T follicular helper cell (primary cell): ENCODE data around the gene ADGRV1.

Source experiments
- DNase-seq: peaks from one replicate; pipeline ENCODE4 v3.0.0-alpha.2; 2020; ENCODE audit warnings: low read depth

ADGRV1 gene

GRCh38 chr5:91106842-91107511 lies 548.4 kb downstream of the ADGRV1 start:
- DNase-seq = no peak

- no peak for DNase-seq
These were observed 551.0 kb downstream of the ADGRV1 start for GRCh38 chr5:91109634-91110033.

DNA sequence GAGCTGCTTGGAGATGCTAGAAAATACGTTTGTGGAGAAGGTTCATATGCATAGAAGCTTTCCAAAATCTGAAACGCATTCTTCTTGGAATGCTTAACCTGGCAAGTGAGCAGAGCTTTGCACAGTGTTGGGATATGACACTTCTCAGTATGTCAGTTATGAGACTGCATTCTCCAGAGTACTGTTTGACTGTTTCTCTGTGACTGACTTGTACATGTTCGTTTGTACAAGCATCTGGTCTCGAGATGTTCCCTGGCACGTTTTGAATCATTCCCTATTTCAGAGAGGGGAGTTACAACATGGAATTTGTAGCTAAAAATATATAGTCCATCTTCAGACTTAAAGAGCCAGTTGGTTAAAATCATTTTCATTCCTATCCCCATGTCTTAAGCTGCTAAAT lies 552.1 kb downstream of the ADGRV1 start:
- no peak for DNase-seq

GRCh38 chr5:91111473-91112238 lies 553.1 kb downstream of the ADGRV1 start:
- DNase-seq = no peak

- DNase-seq = no peak
These were observed 556.1 kb downstream of the ADGRV1 start for GRCh38 chr5:91114658-91115057.

DNA sequence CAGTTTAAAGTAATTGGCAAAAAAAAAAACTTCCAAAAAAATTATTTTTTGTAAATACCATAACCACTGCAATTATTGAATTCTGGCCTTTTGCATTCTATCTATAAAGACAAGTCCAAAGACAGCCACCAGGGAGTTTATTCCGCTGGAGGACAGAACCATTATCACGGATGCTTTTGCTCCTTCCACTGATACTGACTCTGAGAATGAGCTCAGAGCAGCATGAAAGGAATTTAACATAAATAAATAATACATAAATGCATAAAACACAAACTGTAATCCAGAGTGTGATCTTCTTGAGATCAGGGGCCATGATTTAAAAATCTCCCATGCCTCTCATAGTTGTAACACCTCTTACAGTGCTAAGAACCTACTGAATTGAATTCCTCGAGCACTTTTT lies 559.8 kb downstream of the ADGRV1 start:
- DNase-seq = no peak

DNA sequence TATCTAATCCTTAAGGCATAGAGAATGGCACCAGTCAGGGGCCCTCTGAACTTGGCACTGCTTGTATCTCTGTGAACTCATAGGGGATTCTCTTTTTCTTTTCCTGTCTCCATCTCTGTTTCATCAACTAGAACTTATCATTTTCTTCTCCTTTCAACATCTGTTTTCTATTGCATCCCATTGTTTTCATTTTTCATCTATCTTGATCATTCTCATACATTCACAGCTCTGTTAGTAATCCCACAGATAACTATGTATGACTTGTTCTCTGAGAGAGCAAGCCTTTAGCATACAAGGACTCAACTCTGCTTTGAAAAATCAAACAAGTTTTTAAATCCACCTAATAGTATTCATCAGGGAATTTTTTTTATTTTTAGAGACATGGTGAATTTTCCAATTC lies 560.2 kb downstream of the ADGRV1 start:
- no peak for DNase-seq

- no peak for DNase-seq
These were observed 560.6 kb downstream of the ADGRV1 start for GRCh38 chr5:91119217-91119616.

DNA sequence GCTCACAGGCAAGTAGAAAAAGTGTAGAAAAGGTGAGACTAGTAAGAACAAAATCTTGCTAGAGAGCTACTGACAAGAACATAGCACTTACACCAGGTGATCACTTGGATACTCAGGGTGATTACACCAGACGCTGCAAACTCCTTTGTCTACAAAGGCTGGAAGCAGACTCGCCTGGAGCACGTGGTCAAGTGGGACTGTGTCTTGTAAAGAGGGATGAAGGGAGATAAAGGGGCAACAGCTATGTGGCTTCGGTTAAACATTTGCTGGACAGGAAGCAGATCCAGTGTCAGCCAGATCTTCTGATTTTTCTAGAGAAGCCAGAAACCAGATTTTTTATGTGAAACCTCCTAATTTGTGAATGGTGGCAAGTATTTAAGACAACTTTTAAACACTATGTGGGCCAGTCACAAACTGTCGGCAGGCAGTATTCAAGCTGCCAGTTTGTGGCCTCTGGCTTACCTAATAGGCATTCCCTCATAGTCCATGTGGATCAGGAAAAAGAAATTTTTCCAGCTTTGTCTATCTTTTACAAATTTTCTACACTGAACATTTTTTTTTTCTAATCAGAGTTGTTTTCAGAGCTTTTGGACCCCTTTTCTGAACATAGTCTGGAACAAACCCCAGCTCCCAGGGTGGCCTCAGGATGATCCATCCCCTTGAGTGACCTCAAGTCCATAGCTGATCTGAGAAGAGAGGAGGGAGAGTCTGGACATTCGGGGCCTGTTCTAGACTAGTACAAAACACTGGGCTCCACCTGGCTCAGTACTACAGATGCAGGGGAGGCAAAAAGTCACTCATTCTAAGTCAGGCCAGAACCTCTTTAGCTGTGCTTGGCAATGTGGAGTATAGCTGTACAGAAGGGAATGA lies 561.6 kb downstream of the ADGRV1 start:
- no peak for DNase-seq

DNA sequence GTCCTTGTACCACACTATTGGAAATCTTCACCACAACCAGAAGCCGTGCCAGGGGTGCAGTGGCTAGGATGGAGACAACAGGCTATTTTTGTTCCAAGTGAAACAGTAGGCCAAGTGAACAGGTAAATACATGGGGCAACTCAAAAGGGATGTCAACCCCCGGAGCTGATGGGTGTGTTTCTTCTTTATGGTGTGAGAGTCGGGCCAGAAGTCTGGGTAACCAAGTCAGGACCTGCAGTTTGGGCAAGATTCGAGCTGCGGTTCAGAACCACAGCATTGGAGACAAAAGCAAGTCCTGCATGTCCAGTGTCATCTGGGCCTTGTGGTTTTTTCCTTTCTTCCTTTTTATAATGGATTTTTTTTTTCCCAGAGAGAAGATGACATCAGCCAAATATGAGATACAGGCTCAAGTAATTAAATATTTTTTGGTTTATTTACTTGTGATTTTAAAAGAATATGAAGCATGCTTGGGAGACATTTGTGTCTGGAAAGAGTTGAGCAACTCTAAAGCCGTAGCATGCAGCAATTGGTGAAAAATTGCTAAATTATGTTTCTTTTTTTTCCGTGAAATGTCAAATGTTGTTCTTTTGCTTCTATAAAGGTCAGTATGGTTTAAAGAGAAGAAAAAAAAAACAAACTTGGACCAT lies 562.9 kb downstream of the ADGRV1 start:
- DNase-seq = no peak

GRCh38 chr5:91122651-91123050 lies 564.1 kb downstream of the ADGRV1 start:
- DNase-seq = no peak

- DNase-seq = no peak
These were observed 564.7 kb downstream of the ADGRV1 start for GRCh38 chr5:91123291-91123690.

DNA sequence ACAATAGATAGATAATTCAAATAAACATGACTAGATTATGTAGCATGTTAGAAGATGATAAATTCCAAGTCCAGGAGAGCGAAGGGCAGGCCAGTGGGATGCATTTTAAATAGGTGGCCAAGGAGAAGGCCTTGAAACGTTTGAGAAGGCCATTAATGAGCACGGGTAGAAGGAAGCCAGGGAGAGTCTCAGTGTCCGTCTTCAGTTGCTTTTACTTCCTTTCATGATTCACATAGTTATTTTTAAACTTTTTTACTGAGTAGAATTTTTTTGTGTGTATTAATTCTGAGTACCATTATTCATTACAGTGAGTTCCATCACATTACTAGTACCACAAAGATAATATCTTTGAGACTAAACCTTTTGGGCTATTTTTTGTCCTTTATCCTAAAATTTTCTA lies 565.3 kb downstream of the ADGRV1 start:
- DNase-seq = no peak

DNA sequence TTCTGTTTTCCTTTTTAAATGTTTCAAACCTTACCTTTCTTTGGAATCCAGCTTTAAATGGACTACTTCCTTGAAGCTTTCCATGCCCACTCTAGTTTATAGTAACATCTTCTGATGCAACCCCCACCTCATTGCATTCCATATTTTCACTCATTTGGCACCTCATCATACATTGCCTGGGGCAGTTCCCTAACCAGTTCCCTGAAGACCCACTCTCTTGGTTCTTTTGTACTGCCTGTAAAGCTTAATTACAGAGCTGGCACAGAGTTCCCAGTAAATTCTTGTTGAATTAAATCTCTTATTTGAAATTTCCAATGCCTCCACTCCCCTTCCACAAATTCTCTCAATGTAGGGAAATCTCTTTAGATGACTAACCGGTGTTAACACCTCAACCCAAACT lies 567.3 kb downstream of the ADGRV1 start:
- DNase-seq = no peak

DNA sequence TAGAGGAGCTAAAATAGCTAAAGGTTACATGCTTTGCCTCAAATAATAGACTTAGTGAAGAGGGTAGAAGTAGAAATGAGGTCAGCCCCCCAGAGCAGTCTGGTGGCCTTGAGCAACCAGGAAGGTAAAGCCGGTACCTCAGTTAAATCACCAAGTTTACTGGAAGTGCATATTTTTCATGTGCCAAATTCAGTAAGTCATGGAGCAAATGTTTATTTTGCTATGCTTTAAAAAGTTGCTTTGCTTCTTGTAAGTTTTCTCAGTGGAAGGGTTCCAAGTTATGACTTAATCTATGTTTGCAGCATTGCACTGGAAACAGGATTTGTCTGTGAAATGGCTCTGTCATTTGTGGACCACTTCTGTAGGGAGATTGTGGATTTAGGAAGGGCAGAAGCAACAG lies 567.9 kb downstream of the ADGRV1 start:
- no peak for DNase-seq

- DNase-seq = no peak
These were observed 568.3 kb downstream of the ADGRV1 start for GRCh38 chr5:91126888-91127287.

- no peak for DNase-seq
These were observed 569.0 kb downstream of the ADGRV1 start for GRCh38 chr5:91127456-91128081.

- DNase-seq = no peak
These were observed 570.0 kb downstream of the ADGRV1 start for GRCh38 chr5:91128604-91129003.

- DNase-seq = no peak
These were observed 571.2 kb downstream of the ADGRV1 start for GRCh38 chr5:91129748-91130147.

DNA sequence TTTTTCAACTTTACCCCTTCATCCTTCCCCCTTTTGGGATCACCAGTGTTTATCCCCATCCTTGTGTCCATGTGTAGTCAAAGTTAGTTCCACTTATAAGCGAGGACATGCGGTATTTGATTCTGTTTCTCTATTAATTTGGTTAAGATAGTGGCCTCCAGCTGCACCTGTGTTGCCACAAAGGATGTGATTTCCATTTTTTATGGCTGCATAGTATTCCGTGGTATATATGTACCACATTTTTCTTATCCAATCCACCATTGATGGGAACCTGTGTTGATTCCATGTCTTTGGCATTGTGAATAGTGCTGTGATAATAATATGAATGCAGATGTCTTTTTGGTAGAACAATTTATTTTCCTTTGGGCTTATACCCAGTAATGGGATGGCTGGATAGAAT lies 572.2 kb downstream of the ADGRV1 start:
- DNase-seq = no peak

DNA sequence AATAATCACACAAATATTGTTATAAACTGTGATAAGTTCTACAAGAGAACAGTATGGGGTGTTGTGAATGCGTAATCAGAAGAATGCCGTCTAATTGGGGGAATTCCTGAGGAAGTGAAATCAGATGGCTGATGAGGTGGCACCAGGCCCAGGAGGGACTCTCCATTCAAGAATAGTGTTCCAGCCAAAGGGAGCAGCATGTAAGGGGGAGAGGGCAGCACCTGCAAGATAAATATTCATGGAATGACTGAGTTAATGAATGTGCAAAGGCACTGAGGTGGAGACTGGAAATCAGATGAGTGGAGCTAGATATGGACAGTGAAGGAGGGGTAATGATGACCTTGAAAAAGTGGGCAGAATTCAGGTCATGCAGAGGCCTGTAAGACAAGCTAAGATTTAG lies 574.0 kb downstream of the ADGRV1 start:
- DNase-seq = no peak

DNA sequence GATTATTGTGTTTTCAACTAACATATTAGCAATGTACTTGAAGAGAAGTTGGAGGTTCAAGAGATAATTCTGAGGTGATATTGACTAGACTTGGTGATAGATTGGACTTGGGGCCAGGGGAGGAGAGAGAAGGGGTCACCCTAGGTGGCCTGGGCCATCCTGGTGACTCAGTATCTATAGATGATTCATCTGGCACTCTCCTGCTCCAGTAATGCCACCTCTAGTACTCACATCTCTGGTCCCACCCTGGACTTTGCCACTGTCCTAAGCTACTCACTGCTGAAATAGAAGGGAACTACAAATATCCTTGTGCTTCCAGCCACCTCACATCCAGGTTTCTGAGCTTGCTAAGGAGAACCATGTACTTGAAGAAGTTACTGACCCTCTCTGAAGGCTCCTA lies 574.6 kb downstream of the ADGRV1 start:
- no peak for DNase-seq
